SHP77 (cell line): Measurements from ENCODE around the gene SPINK8.
"Not testable (repeated sequence)": the region's sequence is repeated elsewhere in the genome, so short reads cannot be mapped to it uniquely, and the experiment has no call there.

Source experiments
- DNase-seq, 2 experiments: peaks; one replicate each; lab custom pipeline; 2025; lab: John Stamatoyannopoulos, UW

SPINK8 gene

GRCh38 chr3:48278884-48279559 lies 54.4 kb downstream of the SPINK8 start:
- DNase-seq: no peak

DNA sequence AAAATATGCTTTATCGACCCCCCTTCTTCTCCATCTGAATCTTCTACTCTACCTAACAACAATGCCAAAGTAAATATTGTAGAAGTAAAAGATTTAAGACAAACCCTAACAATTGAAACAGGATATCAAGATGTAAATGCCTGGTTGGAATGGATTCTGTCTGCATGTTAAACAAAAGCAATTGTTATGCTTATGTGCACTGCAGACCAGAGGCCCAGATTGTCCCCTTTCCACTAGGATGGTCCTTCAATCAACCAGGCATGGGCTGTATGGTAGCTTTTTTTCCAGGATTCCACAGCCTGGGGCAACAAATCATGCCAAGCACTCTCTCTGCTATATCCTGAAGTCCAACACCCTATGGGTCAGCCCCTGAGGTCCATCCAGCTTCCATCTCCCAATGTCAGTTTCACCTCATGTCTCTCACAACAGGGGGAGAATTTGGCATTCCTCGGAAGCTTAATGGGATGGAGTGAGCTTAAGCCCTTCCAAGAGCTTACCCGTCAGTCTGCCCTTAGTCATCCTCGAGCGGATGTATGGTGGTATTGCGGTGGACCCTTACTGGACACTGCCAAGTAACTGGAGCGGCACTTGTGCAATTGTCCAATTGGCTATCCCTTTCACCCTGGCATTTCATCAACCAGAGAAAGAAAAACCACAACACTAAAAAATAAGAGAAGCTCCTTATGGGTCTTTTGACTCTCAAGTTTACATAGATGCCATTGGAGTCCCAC lies 56.4 kb downstream of the SPINK8 start:
- no peak for DNase-seq

DNA sequence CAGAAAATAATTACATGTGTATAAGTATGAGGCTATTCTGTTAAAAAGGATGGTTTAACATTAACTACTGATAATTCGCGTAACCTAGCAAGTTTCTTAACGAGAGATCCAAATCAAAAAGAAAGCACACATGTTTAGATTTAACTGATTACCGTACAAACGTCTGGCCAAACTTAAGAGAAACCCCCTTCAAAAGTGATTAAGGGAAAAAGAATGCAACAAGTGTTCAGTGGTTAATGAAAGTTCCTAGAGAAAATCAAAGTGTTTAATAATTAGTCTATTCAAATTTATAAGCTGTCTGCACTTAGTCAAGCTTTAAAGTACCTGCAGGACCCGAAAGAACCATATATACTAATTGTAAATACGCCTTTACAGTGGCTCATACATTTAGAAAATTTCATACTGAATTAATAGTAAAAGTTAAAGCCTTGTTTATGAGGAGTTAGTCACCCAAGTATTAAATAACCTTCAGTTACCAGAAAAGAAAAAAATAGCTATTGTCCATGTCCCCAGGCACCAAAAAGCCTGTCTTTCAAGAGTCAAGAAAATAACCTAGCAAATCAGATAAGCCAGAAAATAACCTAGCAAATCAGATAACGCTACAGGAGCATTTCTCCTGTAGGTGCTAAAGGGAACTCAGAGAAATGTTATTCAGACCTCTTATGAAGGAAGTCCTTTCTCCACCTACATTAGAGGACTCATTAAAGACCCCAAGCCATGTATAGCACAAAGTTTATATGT lies 58.0 kb downstream of the SPINK8 start:
- no peak for DNase-seq

DNA sequence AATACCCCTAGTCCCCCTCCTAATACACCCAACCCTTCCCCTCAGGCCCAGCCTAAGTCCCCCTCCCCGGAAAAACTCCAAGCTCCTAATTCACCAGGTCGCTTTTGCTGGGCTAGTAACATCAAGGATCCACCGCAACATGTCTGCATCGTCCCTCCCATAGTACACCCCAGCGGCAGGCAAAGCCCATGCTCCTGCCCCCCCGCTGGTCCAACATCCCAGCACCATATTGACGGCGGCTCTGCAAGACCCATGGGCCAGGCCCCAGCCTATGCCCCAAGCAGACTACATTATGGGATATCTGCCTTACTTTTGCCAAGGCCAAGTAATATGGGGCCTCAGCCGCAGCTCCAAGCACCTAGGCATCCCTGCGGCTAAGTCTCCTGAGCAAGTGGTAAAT lies 59.0 kb downstream of the SPINK8 start:
- no peak for DNase-seq

DNA sequence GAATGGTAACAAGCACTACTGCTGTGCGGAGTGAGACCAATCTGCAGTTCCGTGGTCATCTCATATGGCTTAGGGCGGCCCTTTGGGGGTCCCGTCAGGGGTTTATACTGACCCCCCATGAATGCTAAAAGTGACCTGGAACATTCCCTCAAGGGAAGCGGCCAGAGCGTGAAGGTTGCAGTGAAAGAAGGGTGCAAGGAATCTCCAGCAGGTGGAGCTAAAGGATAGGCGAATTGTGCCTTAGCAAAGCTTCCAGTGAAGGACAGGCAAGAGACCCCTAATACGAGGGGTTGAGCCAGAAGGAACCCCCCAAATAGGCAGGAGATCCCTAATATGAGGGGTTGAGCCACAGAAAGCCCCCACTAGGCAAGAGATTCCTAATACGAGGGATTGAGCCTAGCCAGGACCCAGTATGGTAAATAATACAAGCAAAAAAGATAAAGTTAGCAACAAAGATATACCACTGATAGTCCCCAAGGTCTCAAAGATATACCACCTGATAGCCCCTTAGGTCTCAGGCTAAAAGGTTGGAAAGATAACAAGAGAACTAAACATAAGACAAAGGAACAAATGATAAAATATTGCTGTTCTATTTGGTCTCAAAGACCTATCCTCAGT lies 59.8 kb downstream of the SPINK8 start:
- peak; percentile 55 to 57 for DNase-seq

DNA sequence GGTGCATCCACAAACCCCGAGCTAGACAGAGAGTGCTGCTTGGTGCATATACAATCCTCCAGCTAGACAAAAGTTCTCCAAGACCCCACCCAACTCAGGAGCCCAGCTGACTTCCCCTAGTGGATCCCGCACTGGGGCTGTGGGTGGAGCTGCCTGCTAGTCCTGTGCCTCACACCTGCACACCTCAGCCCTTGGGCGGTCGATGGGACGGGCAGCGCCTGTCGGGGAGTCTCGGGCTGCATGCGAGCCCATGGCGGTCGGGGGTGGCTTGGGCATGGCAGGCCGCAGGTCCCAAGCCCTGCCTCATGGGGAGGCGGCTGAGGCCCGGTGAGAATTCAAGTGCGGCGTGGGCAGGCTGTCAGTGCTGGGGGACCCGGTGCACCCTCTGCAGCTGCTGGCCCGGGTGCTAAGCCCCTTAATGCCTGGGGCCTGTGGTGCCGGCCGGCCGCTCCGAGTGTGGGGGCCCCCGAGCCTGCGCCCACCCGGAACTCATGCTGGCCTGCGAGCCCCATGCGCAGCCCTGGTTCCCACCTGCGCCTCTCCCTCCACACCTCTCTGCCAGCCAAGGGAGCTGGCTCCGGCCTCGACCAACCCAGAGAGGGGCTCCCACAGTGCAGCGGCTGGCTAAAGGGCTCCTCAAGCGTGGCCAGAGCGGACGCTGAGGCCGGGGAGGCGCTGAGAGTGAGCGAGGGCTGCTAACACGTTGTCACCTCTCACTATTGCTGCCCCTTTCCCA lies 61.5 kb downstream of the SPINK8 start:
- no peak for DNase-seq

GRCh38 chr3:48271223-48271622 lies 62.2 kb downstream of the SPINK8 start:
- not testable (repeated sequence) for DNase-seq

DNA sequence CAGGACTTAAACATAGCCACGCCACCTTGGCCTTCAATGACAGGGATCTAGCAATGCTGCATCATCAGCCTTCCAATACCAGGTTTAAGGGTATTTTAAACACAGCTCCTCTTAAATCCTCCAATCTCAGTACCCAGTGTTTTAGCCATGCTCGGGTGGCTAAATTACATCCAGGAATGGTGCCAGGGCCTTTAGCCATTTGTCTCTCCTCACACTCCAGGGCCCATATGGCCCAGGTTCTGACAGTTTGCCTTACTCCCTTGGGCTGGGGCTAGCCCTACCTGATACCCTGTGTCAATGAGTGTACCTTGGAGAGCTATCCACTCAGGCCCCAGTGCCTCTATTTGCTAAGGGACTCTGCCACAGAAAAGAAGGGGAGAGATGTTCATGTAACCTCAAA lies 63.2 kb downstream of the SPINK8 start:
- DNase-seq: no peak

DNA sequence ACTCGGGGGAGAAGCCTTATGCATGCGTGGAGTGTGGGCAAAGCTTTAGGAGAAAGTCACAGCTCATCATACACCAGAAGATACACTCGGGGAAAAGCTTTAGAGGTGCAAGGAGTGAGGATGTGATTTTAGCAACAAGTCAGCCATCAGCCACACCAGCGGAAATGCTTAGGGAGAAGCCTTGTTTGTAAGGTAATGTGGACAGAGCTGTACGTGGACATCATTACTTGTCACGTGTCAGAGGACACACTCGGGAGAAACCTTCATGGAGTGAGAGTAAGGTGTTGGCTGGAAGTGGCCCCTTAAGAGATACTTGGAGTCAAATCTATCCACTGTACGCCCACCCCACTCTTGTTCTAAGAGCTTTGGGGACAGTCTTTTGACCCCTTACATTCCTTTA lies 63.9 kb downstream of the SPINK8 start:
- DNase-seq: no peak

DNA sequence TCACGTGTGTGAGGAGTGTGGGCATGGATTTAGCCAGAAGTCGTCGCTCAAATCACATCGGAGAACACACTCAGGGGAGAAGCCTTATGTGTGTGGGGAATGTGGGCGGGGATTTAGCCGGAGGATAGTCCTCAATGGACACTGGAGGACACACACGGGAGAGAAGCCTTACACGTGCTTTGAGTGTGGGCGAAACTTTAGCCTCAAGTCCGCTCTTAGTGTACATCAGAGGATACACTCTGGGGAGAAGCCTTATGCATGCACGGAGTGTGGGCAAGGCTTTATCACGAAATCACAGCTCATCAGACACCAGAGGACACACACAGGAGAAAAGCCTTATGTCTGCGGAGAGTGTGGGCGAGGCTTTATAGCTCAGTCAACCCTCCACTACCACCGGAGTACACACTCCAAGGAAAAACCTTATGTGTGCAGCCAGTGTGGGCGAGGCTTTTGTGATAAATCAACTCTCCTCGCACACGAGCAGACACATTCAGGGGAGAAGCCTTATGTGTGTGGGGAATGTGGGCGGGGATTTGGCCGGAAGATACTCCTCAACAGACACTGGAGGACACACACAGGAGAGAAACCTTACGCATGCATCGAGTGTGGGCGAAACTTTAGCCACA lies 64.4 kb downstream of the SPINK8 start:
- DNase-seq: no peak

GRCh38 chr3:48268381-48268935 lies 65.0 kb downstream of the SPINK8 start:
- no peak for DNase-seq

DNA sequence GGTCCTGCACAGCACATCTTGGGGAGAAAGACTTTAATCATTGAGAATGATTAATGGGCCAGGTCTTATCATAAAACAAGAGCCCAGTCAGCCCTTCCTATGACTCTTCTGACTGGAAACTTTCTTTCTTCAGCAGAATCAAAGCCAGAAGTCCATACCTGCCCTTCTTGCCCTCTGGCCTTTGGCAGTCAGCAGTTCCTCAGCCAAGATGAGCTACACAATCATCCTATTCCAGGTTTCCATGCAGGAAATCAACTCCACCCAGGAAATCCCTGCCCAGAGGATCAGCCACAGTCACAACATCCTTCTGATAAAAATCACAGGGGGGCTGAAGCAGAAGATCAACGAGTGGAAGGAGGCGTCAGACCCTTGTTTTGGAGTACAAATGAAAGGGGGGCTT lies 65.7 kb downstream of the SPINK8 start:
- DNase-seq: no peak

- DNase-seq: no peak
Observed at GRCh38 chr3:48258530-48258929, 74.9 kb downstream of the SPINK8 start.
